DMS153 treated with DMSO at 0.1 percent for 48 hours (cell line): Measurements from ENCODE around the gene RPL10.
A peak's percentile ranks its signal among the peaks of the same experiment; 100 is the strongest.
"Not testable (repeated sequence)": the region's sequence is repeated elsewhere in the genome, so short reads cannot be mapped to it uniquely, and the experiment has no call there.

Experiments used
- DNase-seq: peaks from one replicate; lab custom pipeline; 2025; ENCODE audit not compliant: unreplicated experiment; lab: John Stamatoyannopoulos, UW

Gene RPL10

GRCh38 chrX:154375156-154375504 is 23.0 kb upstream of the RPL10 start:
- no peak for DNase-seq

DNA sequence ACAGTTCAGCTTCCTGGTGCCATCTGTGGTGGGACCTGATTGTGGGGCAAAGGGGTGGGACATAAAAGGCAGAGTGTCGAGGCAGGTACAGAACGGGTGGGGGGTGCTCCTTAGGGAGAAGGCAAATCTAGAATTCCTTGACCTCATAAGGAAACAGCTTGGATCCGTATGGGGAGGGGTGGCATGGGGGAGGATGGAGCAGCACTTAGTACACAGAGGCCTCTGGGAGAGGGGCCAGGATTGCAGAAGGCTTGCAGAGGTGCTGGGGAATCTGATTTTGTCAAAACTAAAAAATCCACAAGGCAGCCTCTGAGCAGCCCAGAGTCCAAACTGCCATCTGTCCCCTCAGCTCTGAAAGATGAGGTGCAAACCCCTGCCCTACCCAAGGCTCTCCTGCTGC is 21.4 kb upstream of the RPL10 start:
- DNase-seq, result no peak

GRCh38 chrX:154378059-154378798 is 19.9 kb upstream of the RPL10 start:
- DNase-seq, result no peak

DNA sequence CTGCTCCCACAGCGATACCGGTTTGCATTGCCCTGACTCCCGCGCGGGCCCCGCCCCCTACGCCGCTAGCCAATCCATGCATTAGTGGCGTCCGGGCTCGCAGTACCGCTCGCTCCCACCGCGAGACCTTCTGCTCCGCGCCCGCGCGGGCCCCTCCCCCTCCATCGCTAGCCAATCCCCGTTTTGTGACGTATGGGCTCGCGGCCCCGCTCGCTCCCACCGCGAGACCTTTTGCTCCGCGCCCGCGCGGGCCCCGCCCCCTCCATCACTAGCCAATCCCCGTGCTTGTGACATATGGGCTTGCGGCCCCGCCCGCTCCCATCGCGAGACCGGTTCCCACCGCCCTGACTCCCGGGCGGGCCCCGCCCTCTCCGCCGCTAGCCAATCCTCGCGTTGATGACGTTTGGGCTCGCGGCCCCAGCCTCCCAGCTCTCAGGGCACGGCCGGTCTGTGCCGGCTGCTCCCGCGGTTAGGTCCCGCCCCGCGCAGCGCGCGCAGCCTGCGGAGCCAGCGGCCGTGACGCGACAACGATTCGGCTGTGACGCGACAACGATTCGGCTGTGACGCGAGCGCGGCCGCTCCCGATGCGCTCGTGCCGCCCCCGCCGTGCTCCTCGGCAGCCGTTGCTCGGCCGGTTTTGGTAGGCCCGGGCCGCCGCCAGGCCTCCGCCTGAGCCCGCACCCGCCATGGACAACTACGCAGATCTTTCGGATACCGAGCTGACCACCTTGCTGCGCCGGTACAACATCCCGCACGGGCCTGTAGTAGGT is 19.2 kb upstream of the RPL10 start, which contains the start of gene EMD:
EMD (plus strand) TSS at position 497 of the 770 bp plus-strand sequence; CDS start at position 687, 190 bp downstream.
- DNase-seq, result peak; percentile 100

- no peak for DNase-seq
Observed at GRCh38 chrX:154379569-154379951, 18.6 kb upstream of the RPL10 start.

GRCh38 chrX:154380153-154380552 is 18.0 kb upstream of the RPL10 start:
- no peak for DNase-seq

- no peak for DNase-seq
Observed at GRCh38 chrX:154380787-154381186, 17.4 kb upstream of the RPL10 start.

DNA sequence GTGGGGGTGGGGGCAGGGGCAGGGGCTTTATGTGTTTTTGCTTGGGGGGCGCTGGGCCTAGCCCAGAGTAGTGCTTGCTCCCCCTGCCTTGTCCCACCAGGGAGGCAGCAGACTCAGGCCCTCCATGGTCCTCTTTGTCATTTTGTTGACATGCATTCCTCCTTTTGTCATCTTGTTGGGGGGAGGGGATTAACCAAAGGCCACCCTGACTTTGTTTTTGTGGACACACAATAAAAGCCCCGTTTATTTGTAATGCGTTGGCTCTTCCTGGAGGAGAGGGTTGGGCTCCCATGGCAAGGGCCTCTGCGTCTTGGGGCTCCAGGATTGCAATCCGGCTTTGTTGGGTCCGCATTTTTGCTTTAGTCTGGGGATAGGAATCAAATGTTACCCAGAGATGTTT is 16.9 kb upstream of the RPL10 start:
- DNase-seq, result no peak

DNA sequence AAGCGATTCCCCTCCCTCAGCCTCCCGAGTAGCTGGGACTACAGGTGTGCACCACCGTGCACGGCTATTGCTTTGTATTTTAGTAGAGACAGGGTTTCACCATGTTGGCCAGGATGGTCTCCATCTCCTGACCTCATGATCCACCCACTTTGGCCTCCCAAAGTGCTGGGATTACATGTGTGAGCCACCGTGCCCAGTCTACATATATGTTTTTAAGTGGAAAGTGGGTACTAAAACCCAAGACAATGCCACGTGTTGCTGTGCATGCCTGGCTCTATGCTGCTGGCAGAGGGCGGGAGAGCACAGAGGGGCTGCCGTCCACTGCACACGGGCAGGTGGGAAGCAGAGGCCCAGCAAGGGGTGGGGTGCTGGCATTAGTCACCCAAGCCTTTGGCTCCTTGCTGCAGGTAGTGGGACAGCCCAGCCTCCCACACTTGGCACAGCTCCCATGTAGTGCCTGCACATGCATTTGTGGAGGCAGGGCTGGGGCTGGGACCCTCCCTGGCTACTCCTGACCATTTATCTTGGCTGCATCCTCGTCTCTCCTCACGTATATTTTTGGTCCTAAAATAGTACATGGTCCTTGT is 15.6 kb upstream of the RPL10 start:
- DNase-seq, result no peak

DNA sequence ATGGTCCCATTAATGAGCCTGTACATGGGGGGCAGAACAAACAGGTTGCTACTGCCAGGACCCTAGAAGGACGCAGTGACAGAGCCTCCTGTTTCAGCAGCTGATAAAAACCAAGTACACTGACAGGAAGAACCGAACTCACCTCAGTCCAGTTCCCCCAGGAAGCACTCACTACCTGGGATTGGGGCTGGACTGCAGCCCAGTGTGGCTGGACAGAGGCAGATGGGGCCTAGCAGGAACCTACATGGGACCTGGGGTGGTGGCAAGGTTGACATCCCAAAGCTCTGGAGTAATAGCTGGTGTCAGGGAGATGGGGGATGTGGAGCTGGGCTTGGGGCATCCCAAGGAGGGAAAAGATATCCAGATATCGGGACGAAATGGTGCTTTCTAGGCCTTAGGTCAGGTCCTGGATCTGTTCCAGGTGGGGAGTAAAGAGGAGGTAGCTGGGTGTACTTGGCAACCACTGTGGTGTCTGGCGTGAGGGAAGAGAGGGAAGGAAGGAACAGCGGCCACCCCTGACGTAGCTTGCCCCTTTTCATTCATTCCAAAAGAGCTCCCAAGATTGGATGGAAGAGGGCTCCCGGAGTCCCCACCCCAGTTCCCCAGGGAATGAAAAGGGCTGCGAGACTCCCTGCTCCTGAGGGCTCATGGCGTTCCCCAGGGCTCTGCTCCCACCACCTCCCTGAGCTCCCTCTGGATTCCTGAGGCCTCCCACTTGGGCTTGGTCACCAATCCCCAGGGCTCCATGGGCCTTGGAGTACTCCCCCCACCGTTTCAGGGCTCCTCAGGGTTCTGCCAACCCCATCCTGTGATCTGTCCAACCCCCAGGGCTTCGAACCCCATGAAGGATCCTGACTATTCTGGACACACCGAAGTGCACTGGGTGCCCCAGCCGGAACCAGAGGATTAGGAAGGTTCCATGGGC is 14.6 kb upstream of the RPL10 start:
- no peak for DNase-seq

GRCh38 chrX:154384284-154384892 is 13.8 kb upstream of the RPL10 start:
- DNase-seq, result no peak

- not testable (repeated sequence) for DNase-seq
Observed at GRCh38 chrX:154388094-154388493, 10.1 kb upstream of the RPL10 start.

GRCh38 chrX:154388649-154389048 is 9.5 kb upstream of the RPL10 start:
- not testable (repeated sequence) for DNase-seq

DNA sequence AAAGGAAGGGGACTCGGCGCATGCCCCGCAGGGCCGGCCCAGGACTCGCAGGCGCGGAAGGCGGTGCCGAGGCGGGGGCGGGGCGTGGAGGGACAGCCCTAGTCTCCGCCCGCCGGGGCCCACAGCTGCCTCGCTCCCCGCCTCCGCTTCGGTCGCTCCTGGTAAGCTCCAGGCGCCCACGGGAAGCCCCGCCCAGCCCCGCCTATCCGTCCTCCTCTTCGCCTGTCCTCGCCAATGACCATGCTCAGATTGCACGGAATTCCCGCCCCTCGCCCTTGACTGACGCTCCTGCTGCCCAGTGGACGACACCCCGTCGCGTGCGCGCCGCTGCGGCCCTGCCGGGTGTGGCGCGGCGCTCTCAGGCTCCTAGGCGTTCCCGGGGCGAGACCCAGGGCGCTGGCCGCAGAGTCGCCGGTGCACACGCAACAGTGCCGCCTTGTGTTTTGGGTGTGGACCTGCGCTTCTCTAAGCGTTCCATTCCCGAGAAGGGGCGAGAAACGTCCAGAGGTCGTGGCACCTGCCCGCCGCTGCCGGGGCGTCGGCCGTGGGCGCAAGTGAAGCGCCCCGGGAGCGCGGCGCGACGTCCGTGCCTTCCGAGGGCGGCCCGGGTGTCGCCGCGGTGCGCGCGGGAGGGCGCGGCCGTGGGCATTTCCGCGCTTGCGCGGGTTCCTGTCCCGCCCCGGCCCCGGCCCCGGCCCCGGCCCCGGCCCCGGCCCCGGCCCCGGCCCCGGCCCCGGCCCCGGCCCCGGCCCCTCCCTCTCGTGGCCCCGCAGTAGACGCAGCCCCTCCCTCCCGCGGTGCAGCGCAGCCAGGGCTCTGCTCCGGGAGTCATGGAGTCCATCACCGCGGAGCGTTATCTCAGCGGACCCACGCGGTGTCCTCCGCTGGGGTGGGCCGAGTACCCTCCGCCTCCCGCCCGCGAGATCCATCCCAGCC is 8.1 kb upstream of the RPL10 start:
- DNase-seq, result not testable (repeated sequence)

DNA sequence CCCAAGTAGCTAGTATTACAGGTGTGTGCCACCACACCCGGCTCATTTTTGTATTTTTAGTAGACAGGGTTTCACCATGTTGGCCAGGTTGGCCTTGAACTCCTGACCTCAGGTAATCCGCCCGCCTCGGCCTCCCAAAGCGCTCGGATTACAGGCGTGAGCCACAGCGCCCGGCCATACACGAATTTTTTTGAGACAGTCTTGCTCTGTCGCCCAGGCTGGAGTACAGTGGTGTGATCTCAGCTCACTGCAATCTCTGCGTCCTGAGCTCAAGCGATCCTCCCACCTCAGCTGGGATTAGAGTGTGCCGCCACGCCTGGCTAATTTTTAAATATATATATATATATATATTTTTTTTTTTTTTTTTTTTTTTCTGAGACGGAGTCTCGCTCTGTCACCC is 1.8 kb upstream of the RPL10 start:
- not testable (repeated sequence) for DNase-seq

- no peak for DNase-seq
Observed at GRCh38 chrX:154396973-154397887, 947 bp upstream of the RPL10 start.

GRCh38 chrX:154398668-154399526 is 720 bp downstream of the RPL10 start:
- peak; percentile 89 for DNase-seq
